ENCODE data around the gene C2CD4C. TPM values are rescaled to one million over a fixed set of nuclear protein-coding genes. Genes with fewer than 3 reads are reported as not detected.
"Not testable (repeated sequence)": the region's sequence is repeated elsewhere in the genome, so short reads cannot be mapped to it uniquely, and the experiment has no call there.

The C2CD4C gene
- polyA plus RNA-seq, 1 donor from 2014 or later: 21.4 TPM

GRCh38 chr19:424546-424945, 15.6 kb upstream of the C2CD4C start:
- H3K4me2 ChIP-seq (ENCODE audit: low read length): no peak overlapping the region
- H3K9me2 ChIP-seq (ENCODE audit: insufficient read depth, low read length): no peaks in the 10 kb centered on the region
- TF ChIP-seq TAF1 (IDR thresholded peaks at IDR 0.05; ENCODE audit: low read depth): no peak
- no peak for TF ChIP-seq REST (IDR thresholded peaks at IDR 0.05; ENCODE audit: borderline replicate concordance)
- TF ChIP-seq POLR2AphosphoS5 (IDR thresholded peaks at IDR 0.05): no peak
- no peak for TF ChIP-seq RAD21 (conservative IDR thresholded peaks at IDR 0.05)
- no peak for TF ChIP-seq EZH2 (IDR thresholded peaks at IDR 0.05; ENCODE audit: borderline replicate concordance, insufficient read depth, low read length, poor library complexity, severe bottlenecking)
- no peak for TF ChIP-seq MXI1 (conservative IDR thresholded peaks at IDR 0.05; ENCODE audit: poor library complexity, severe bottlenecking)
- no peak for TF ChIP-seq SMC3 (conservative IDR thresholded peaks at IDR 0.05; ENCODE audit: poor library complexity)
- TF ChIP-seq EP300 (conservative IDR thresholded peaks at IDR 0.05; ENCODE audit: poor library complexity, severe bottlenecking): no peak
- TF ChIP-seq CTCF (IDR thresholded peaks at IDR 0.05; ENCODE audit: poor library complexity, severe bottlenecking): no peak
- H3K9me3 ChIP-seq (ENCODE audit: low read length): no peaks in the 10 kb centered on the region
- H3K9ac ChIP-seq (ENCODE audit: low read length): no peak overlapping the region
- H3K79me2 ChIP-seq (replicated peaks; ENCODE audit: insufficient read depth, low read length): no peaks in the 10 kb centered on the region
- H4K20me1 ChIP-seq (ENCODE audit: insufficient read depth): no peaks in the 10 kb centered on the region
- H3K27ac ChIP-seq (ENCODE audit: low read length): no peak overlapping the region
- H3F3A ChIP-seq (ENCODE audit: insufficient read depth, low read length, poor library complexity, severe bottlenecking): no peaks in the 10 kb centered on the region
- no peak overlapping the region for H2AFZ ChIP-seq (ENCODE audit: low read depth, low read length)
- H3K27me3 ChIP-seq (ENCODE audit: insufficient read depth, low read depth, low read length): no peaks in the 10 kb centered on the region
- no peak overlapping the region for H3K4me3 ChIP-seq (ENCODE audit: low read length)
- no peaks in the 10 kb centered on the region for H3K36me3 ChIP-seq (ENCODE audit: insufficient read depth, low read length)

GRCh38 chr19:423691-424466, 14.9 kb upstream of the C2CD4C start:
- H3K9me3 ChIP-seq (ENCODE audit: low read length): no peaks in the 10 kb centered on the region
- no peak for TF ChIP-seq CTCF (IDR thresholded peaks at IDR 0.05; ENCODE audit: poor library complexity, severe bottlenecking)
- no peak for TF ChIP-seq REST (IDR thresholded peaks at IDR 0.05; ENCODE audit: borderline replicate concordance)
- TF ChIP-seq MXI1 (conservative IDR thresholded peaks at IDR 0.05; ENCODE audit: poor library complexity, severe bottlenecking): no peak
- no peak for TF ChIP-seq RAD21 (conservative IDR thresholded peaks at IDR 0.05)
- TF ChIP-seq POLR2AphosphoS5 (IDR thresholded peaks at IDR 0.05): no peak
- TF ChIP-seq TAF1 (IDR thresholded peaks at IDR 0.05; ENCODE audit: low read depth): no peak
- no peak for TF ChIP-seq SMC3 (conservative IDR thresholded peaks at IDR 0.05; ENCODE audit: poor library complexity)
- no peak for TF ChIP-seq EZH2 (IDR thresholded peaks at IDR 0.05; ENCODE audit: borderline replicate concordance, insufficient read depth, low read length, poor library complexity, severe bottlenecking)
- no peak for TF ChIP-seq EP300 (conservative IDR thresholded peaks at IDR 0.05; ENCODE audit: poor library complexity, severe bottlenecking)
- H3K27ac ChIP-seq (ENCODE audit: low read length): no peak overlapping the region
- H3K4me3 ChIP-seq (ENCODE audit: low read length): no peak overlapping the region
- no peaks in the 10 kb centered on the region for H3K36me3 ChIP-seq (ENCODE audit: insufficient read depth, low read length)
- H3K79me2 ChIP-seq (replicated peaks; ENCODE audit: insufficient read depth, low read length): no peaks in the 10 kb centered on the region
- H4K20me1 ChIP-seq (ENCODE audit: insufficient read depth): no peaks in the 10 kb centered on the region
- no peaks in the 10 kb centered on the region for H3F3A ChIP-seq (ENCODE audit: insufficient read depth, low read length, poor library complexity, severe bottlenecking)
- no peaks in the 10 kb centered on the region for H3K9me2 ChIP-seq (ENCODE audit: insufficient read depth, low read length)
- H3K9ac ChIP-seq (ENCODE audit: low read length): no peak overlapping the region
- H3K27me3 ChIP-seq (ENCODE audit: insufficient read depth, low read depth, low read length): no peaks in the 10 kb centered on the region
- no peak overlapping the region for H2AFZ ChIP-seq (ENCODE audit: low read depth, low read length)
- H3K4me2 ChIP-seq (ENCODE audit: low read length): no peak overlapping the region

- H3K27ac ChIP-seq (ENCODE audit: low read length); H3F3A ChIP-seq (ENCODE audit: insufficient read depth, low read length, poor library complexity, severe bottlenecking); H3K79me2 ChIP-seq (replicated peaks; ENCODE audit: insufficient read depth, low read length); H2AFZ ChIP-seq (ENCODE audit: low read depth, low read length); H3K27me3 ChIP-seq (ENCODE audit: insufficient read depth, low read depth, low read length); H3K4me3 ChIP-seq (ENCODE audit: low read length); H3K9me3 ChIP-seq (ENCODE audit: low read length); H3K4me2 ChIP-seq (ENCODE audit: low read length); H3K9me2 ChIP-seq (ENCODE audit: insufficient read depth, low read length); H3K36me3 ChIP-seq (ENCODE audit: insufficient read depth, low read length); H4K20me1 ChIP-seq (ENCODE audit: insufficient read depth); H3K9ac ChIP-seq (ENCODE audit: low read length): not testable (repeated sequence)
Observed at GRCh38 chr19:422917-423226, 13.9 kb upstream of the C2CD4C start.

Measured in neural cell (in vitro differentiated cells).